GM12874 (cell line): ENCODE measurements around the gene ZNF771.

Experiments used
- TF ChIP-seq, protein P1 (sequence below): IDR thresholded peaks from 2 replicates; pipeline ENCODE4 v1.5.1; 2011; ENCODE audit warnings: low read depth, mild to moderate bottlenecking, control low read depth, low read length, moderate library complexity; ENCODE audit not compliant: insufficient read depth

The ZNF771 gene

DNA sequence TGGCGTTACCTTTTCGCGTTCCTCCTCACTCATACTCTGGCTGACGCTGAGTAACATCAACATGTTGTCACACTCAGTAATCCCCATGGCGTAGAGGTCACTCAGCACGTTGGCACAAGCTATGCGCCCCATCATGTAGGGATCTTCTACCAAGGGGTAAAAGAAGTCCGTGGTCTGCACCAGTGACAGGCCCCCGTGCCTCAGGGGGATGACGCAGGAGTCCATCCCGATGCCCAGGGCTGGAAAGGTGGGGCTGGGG lies 37.7 kb downstream of the ZNF771 start:
- TF ChIP-seq, protein P1, sequence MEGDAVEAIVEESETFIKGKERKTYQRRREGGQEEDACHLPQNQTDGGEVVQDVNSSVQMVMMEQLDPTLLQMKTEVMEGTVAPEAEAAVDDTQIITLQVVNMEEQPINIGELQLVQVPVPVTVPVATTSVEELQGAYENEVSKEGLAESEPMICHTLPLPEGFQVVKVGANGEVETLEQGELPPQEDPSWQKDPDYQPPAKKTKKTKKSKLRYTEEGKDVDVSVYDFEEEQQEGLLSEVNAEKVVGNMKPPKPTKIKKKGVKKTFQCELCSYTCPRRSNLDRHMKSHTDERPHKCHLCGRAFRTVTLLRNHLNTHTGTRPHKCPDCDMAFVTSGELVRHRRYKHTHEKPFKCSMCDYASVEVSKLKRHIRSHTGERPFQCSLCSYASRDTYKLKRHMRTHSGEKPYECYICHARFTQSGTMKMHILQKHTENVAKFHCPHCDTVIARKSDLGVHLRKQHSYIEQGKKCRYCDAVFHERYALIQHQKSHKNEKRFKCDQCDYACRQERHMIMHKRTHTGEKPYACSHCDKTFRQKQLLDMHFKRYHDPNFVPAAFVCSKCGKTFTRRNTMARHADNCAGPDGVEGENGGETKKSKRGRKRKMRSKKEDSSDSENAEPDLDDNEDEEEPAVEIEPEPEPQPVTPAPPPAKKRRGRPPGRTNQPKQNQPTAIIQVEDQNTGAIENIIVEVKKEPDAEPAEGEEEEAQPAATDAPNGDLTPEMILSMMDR, result no peak

- TF ChIP-seq, protein P1, result peak; percentile 50
Measured at GRCh38 chr16:30445408-30446202, 38.2 kb downstream of the ZNF771 start, which contains the start of gene SEPHS2. Gene SEPHS2, minus strand, starts transcription at chr16:30445874. Its CDS starts 147 bp downstream, at chr16:30445727.

- TF ChIP-seq, protein P1, result no peak
Measured at GRCh38 chr16:30446203-30446595, 38.8 kb downstream of the ZNF771 start.

DNA sequence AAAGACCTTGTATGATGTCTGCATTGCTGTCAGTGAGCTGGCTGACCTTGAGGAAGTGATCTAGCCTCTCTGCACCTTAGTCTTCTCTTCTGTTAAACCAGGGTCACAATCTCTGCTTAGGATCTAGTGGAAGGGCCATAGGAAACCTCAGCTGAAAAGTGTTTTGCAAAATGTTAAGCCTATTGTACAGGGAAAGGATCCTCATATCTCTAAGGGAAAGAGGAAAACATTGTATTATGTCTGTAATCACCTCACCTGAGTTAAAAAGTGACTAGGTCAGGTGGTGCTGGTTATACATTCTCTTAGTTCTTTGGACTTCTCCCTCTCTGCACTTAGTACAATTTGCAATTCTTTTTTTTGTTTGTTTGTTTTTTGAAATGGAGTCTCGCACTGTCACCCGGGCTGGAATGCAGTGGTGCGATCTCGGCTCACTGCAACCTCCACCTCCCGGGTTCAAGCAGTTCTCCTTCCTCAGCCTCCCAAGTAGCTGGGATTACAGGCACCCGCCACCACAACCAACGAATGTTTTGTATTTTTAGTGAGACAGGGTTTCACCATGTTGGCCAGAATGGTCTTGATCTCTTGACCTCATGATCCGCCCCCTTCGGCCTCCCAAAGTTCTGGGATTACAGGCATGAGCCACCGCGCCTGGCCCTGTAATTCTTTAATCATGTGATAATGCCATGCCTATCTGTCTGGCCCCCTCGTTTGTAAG lies 40.3 kb downstream of the ZNF771 start:
- TF ChIP-seq, protein P1, result no peak

GRCh38 chr16:30449116-30449435 lies 41.7 kb downstream of the ZNF771 start:
- TF ChIP-seq, protein P1, result no peak

GRCh38 chr16:30456302-30456701 lies 48.9 kb downstream of the ZNF771 start:
- TF ChIP-seq, protein P1, result no peak

GRCh38 chr16:30457256-30457655 lies 49.9 kb downstream of the ZNF771 start:
- TF ChIP-seq, protein P1, result no peak
